Measurements from ENCODE around the gene GRAP. TPM values are rescaled to one million over a fixed set of nuclear protein-coding genes. Genes with fewer than 3 reads are reported as not detected.
"Not testable (repeated sequence)": the region's sequence is repeated elsewhere in the genome, so short reads cannot be mapped to it uniquely, and the experiment has no call there.

GRAP gene
- 0.48 TPM in 1 of 2 replicates, not detected in the other for total RNA-seq (2014; rRNA removed; shearing (Covaris generic))
- 0.29 TPM in 1 of 2 replicates, not detected in the other for polyA plus RNA-seq (2015; cell fraction: cytosol; rRNA removed)
- polyA plus RNA-seq (2015; cell fraction: nucleus; rRNA removed) = 0.56 and 0.95 TPM in 2 replicates

DNA sequence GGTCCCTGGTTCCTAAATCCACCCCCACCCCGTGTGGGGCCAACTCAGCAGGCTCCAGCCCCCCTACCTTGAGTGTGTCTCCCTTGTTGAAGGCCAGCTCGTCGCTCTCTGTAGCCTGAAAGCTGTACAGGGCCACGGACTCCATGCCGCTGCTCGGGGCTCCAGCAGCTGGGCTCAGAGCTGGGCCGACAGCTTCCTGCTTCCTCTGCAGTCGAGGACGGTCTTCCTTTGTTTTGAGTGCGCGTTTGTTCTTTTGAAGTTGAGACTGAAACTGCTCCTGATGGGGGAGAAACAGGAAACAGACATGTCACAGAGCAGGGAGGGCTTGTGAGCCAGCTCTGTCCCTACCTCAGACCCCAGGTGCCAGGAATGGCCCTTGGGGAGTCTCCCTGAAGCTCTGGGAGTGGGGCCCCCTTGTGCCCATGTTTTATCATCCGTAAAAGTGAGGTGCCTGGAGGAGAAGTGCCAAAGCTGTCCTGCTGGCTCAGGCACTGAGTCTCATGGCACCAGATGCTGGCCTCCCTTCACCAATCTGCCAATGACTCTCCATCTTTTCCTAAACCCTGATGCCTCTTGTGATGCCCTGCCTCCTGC is at the start of gene GRAP:
Gene GRAP (minus strand): TSS at position 176 of the 594 bp plus-strand sequence. CDS start 31 bp downstream, at position 145.
- in situ Hi-C loops (cut with HindIII; ENCODE audit: low pct_unique_long_range_greater_than_20kb, low sequenced_read_pairs); DNase-seq (ENCODE audit: low read depth, low spot score): not testable (repeated sequence)

DNA sequence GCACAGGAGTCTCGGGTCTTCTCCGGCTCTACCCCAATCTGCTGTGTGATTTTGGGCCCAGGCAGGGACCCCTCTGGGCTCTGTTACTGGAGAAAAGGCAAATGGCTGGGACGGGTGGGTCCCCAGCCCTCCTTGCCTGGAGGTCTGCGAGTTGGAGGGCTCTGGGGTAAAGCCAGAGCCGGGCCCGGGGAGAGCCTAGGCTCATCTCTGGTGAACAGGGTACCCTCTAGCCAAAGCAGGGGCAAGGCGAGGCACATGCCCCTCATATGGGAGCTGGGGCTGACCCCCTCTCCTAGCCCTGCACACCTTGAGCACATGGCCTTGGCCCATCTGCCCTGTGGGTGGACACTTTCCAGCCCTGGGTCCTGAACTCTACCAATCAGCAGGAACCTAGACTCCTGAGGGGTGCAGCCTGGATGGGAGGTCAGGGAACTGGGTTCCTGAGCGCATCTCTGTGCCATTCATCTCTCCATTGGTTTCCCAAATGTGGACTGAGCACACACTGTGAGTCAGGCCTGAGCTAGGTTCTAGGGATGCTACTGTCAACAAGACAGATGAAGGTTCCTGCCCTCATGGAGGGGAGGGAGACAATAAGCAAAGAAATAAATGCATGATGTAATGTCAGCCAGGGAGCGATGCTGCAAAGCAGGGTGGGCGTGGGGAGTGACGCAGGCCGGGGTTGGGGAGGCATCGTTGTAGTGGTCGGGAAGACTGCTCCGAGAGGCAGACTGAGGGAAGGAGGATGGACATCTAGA is 47.1 kb upstream of the GRAP start:
- in situ Hi-C loops (cut with HindIII; ENCODE audit: low pct_unique_long_range_greater_than_20kb, low sequenced_read_pairs); DNase-seq (ENCODE audit: low read depth, low spot score): not testable (repeated sequence)

DNA sequence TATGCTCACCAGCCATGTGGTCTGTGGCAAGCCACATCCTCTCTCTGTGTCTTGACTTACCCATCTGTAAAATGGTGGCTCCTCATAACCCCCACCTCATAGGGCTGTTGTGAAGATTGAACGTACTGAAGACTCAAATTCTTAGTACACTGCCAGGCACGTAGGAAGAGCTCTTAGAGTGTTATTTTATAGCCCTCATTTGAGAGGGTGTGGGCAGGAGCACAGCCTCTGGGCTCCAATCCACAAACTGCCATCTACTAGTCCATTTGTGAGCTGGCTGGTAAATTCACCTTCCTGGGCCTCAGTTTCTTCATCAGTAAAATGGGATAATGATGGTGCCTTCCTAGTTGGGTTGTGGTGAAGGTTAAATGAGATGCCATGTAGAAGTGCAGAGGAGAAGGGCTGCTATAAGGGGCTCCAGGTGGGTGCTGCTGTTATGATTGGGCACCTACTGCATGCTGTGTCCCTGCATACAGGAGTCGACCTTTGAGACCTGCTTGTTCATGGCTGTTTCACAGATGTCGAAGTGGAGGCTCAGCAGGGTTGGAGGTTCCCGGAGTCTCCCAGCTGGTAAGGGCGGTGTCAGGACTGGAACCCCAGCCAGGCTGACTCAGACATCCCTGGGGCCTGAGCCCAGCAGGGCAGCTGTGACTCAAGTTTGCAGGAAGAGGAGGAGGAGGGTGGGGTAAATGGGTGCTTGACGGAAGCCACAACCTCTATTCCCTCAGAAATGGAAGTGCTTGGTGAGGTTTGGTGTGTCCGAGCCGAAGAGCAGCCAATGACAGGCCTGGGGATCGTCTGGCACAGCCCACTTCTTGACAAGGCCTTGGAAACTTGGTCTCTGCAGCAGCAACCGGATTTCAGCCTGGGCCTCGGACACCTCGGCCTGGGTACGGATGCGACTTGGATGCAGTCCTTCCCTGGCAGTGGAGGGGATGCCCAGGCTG is 46.3 kb upstream of the GRAP start:
- DNase-seq (ENCODE audit: low read depth, low spot score); in situ Hi-C loops (cut with HindIII; ENCODE audit: low pct_unique_long_range_greater_than_20kb, low sequenced_read_pairs): not testable (repeated sequence)

DNA sequence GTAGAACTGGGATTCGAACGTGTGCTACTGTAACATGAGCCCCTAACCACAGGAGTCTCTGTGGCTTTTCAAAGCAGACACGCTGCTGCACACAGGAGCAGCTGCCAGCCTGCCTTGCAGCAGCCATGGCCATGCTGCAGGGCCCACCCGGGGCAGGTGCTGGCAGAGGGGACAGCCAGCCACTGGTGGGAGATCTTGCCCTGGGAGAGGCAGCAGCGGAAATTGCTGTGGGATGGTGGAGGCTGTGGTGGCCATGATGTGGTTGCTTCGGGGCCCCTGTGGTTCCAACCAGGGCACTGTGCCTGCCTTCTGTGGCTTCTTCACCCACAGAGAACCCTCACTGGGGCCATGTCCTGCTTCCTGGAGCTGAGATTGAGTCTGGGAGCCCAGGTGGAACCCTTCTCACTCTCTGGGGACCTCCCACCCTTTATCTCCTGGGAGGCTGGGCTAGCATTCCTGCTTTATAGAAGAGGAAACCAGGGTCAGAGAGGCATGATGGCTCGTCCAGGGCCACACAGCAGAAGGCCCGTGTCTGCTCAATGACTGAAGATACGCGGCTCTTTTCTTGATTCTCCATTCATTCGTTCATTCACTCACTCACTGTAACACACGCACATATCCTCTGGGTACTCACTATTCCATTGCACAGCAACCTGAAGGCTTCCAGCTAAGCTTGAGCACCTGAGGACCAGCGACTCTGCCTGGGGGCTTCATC is 43.5 kb upstream of the GRAP start:
- DNase-seq (ENCODE audit: low read depth, low spot score); in situ Hi-C loops (cut with HindIII; ENCODE audit: low pct_unique_long_range_greater_than_20kb, low sequenced_read_pairs): not testable (repeated sequence)

DNA sequence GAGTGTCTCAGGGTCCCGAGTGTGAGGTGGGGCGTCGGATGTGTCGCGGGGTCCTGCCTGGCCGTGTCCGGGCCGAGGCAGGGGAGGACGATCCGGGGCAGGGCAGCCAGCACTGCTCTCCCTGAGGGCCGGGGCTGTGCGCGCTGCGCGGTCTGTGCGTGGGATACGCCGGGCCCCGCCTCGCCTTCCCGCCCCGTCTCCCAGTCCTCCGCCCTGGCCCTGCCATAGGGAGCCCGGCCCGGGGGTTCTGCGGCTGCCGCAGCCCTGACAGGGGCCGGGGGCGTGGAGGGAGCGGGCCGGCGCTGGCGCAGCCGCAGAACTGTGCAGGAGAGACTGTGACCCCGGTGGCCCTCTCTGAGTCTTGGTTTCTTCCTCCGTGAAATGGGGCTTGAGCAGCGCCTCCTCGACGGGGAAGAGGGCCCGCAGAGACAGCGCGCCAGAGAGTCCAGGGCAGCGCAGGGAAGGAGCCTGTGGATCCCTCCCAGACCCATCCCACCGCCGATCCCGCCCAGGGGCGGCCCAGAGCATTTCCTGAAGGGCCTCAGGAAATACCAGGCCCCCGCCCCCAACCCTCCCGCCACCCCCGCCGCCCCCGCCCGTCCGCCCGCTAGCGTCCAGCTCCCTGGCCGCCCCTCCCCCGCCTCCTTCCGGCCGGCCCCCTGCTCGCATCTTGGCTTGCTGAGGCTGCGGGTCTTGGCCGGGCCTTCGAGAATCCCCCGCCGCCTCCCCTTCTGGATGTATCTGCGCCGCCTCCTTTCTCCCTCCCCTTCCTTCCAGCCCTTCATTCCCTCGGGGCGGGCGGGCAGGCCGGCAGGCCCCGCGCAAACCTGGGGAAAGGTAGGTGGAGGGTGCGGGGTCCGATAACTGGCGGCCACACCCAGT is 42.3 kb upstream of the GRAP start:
- in situ Hi-C loops (cut with HindIII; ENCODE audit: low pct_unique_long_range_greater_than_20kb, low sequenced_read_pairs); DNase-seq (ENCODE audit: low read depth, low spot score): not testable (repeated sequence)

DNA sequence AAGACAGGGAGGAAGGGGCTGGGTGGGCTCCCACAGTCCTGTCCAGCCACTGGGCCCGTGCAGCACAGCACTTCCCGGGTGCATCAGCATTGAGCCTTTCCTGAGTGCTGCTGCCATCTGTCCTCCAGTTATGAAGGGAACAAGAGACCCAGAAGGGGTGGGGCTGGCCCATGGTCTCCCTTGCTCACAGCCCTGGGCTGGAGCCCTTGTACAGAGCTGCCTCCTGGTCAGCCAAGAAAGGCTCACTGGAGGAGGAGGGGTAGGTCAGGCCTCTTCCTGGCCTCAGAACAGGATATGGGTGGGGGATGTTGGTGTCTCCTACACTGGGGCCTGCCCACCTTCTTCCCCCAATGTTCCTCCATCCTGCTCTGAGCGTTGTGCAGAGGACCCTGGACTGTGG is 30.6 kb upstream of the GRAP start:
- DNase-seq (ENCODE audit: low read depth, low spot score); in situ Hi-C loops (cut with HindIII; ENCODE audit: low pct_unique_long_range_greater_than_20kb, low sequenced_read_pairs): not testable (repeated sequence)

DNA sequence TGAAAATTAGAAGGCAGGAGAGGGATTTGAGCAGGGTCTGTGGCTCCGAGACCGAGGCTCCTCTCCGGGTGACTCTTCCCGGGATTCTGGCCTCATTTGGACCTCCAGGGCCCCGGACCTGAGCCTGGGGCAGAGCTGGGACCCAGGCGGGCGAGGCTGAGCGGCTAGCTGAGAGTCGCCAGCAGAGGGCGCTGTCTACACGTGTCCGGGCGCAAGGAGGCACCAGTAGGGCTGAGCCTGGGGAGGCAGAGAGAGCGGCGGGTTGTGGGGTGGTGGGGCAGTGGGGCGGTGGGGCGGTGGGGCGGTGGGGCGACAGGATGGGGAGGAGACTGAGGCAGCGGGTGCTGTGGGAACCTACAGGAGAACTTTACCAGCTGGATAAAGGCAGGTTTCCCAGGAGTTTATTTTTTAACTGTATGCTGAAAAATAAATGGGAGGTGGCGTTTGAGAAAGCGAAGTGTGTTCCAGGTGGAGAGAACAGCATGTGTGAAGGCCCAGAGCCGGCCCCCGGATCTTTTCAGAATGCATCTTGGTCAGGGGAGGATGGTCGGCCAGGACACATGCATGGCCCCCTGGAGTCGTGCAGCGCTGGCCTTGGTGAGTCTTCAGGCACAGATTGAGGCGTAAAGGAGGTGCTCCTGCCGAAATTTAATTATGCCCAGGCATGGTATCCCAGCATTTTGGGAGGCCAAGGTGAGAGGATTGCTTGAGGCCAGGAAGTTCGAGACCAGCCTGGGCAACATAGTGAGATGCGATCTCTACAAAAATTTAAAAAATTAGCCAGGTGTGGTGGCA is 29.8 kb upstream of the GRAP start:
- in situ Hi-C loops (cut with HindIII; ENCODE audit: low pct_unique_long_range_greater_than_20kb, low sequenced_read_pairs) = not testable (repeated sequence)

DNA sequence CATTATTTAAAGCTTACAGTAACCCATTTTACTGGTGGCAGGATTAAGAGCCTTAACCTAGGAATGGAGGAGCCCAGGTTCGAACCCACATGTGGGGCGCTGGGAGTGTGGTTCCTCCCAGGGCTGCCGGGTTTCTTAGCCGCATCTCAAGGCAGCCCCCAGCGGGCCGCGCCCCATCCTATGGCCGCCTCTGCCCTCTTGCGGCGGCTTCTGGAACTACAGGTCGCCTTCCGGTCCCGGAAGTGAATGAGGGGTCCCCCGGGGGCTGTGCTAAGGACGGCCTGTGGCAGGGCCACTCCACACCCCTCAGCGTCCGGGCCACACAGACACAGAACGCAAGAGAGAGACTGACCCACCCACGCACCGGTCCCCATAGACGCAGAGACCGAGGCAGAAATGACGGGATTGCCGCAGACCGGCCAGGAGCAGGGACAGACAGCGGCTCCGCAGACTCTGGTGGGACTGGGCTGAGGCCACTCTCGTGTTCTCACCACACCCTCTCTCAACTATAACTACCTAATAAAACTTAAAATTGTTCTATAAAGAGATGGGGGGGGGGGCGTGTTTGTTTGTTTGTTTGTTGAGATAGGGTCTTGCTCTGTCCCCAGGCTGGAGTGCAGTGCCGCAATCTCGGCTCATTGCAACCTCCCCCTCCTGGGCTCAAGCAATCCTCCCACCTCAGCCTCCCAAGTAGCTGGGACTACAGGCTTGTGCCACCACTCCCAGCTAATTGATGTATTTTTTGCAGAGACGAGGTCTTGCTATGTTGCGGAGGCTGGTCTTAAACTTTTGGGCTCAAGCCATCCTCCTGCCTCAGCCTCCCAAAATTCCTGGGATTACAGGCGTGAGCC is 23.8 kb upstream of the GRAP start:
- DNase-seq (ENCODE audit: low read depth, low spot score) = not testable (repeated sequence)

More for the DNA sequence above, 29.8 kb upstream of the GRAP start:
- DNase-seq (ENCODE audit: low read depth, low spot score) = not testable (repeated sequence)

DNA sequence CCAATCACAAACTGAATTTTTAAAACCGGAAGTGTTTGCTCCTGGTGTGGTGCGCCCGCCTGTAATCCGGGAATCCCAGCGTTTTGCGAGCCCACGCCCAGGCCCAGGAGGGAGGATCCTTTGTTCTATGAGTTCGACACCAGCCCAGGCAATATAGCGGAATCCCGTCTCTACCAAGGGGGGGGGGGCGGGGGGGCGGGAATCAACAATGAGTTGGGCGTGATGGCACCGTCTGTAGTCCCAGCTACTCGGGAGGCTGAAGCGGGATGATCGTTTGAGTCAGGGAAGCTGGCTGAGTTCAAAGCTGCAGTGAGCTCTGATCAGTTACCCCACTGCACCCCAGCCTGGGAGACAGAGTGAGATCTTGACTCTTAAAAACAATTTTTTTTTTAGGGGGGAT is 17.6 kb upstream of the GRAP start:
- DNase-seq (ENCODE audit: low read depth, low spot score) = not testable (repeated sequence)

More for the DNA sequence above, 23.8 kb upstream of the GRAP start:
- in situ Hi-C loops (cut with HindIII; ENCODE audit: low pct_unique_long_range_greater_than_20kb, low sequenced_read_pairs) = not testable (repeated sequence)

DNA sequence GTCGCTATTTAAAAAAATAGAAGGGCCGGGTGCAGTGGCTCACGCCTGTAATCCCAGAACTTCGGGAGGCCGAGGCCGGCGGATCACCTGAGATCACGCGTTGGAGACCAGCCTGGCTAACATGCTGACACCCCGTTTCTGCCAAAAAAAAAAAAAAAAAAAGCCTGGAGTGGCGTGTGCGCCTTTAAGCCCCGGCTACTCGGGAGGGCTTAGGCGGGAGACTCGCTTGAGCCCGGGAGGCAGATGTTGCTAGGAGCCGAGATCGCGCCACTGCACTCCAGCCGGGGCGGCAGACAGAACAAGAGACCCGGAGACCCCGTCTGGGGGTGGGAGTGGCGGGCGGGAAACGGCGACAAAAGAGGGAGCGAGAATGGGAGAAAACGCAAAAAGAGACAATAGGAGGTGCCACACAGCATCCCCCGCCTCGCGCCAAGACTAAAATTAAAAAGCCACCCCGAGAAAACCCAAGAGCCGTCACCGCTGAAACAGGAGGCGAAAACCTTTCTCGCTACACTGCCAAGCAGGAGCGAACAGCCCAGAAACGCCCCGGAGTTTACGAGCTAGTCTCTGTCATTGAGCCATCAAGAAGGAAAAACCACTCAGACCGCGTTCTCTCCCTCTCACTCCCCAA is 16.7 kb upstream of the GRAP start:
- DNase-seq (ENCODE audit: low read depth, low spot score); in situ Hi-C loops (cut with HindIII; ENCODE audit: low pct_unique_long_range_greater_than_20kb, low sequenced_read_pairs): not testable (repeated sequence)

More for the DNA sequence above, 17.6 kb upstream of the GRAP start:
- in situ Hi-C loops (cut with HindIII; ENCODE audit: low pct_unique_long_range_greater_than_20kb, low sequenced_read_pairs) = not testable (repeated sequence)

DNA sequence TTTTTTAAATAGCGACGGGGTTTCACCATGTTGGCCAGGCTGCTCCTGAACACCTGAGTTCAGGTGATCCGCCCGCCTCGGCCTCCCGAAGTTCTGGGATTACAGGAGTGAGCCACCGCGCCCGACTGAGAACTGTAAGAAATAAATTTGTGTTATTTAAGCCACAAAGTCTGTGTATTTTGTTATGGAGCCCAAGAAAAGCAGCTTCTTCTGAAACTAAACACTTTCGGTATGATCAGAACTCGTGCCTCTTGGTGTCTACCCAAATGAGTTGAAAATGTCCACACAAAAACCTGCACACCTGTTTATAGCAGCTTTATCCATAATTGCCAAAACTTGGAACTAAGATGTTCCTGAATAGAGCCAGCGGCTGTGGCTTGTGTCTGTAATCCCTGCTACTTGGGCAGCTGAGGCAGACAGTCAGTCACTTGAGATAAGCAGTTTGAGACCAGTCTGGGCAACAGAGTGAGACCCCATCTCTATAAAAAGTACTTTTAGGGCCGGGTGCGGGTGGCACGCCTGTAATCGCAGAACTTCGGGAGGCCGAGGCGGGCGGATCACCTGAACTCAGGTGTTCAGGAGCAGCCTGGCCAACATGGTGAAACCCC is 16.1 kb upstream of the GRAP start:
- in situ Hi-C loops (cut with HindIII; ENCODE audit: low pct_unique_long_range_greater_than_20kb, low sequenced_read_pairs); DNase-seq (ENCODE audit: low read depth, low spot score): not testable (repeated sequence)

DNA sequence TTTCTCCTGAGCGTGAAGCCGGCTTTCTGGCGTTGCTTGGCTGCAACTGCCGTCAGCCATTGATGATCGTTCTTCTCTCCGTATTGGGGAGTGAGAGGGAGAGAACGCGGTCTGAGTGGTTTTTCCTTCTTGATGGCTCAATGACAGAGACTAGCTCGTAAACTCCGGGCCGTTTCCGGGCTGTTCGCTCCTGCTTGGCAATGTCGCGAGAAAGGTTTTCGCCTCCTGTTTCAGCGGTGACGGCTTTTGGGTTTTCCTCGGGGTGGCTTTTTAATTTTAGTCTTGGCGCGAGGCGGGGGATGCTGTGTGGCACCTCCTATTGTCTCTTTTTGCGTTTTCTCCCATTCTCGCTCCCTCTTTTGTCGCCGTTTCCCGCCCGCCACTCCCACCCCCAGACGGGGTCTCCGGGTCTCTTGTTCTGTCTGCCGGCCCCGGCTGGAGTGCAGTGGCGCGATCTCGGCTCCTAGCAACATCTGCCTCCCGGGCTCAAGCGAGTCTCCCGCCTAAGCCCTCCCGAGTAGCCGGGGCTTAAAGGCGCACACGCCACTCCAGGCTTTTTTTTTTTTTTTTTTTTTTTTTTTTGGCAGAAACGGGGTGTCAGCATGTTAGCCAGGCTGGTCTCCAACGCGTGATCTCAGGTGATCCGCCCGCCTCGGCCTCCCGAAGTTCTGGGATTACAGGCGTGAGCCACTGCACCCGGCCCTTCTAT is 15.4 kb upstream of the GRAP start:
- DNase-seq (ENCODE audit: low read depth, low spot score); in situ Hi-C loops (cut with HindIII; ENCODE audit: low pct_unique_long_range_greater_than_20kb, low sequenced_read_pairs): not testable (repeated sequence)

DNA sequence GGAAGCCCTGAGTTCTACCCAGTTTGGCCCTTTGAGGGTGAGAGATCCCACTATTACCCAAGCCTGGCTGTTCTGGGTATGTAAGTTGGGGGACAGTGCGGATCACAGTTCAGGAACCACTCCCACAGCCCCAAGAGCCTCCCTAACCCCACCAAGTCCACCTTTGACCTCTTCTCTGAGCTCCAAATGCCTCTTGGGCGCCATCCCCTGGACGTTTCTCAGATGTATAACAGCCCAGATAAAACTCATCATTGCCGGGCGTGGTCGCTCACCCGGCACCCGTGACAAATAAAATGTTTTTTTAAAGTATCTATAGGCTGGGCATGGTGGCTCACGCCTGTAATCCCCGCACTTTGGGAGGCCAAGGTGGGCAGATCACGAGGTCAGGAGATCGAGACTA is 8.7 kb upstream of the GRAP start:
- in situ Hi-C loops (cut with HindIII; ENCODE audit: low pct_unique_long_range_greater_than_20kb, low sequenced_read_pairs); DNase-seq (ENCODE audit: low read depth, low spot score): not testable (repeated sequence)
